Naive thymus-derived CD4-positive, alpha-beta T cell (primary cell): ENCODE results near the gene SLC49A3. TPM values are rescaled to one million over a fixed set of nuclear protein-coding genes. Genes with fewer than 3 reads are reported as not detected.

ENCODE experiments used
- ATAC-seq: fragments of 150-1000 bp; cut with Tn5 transposase; 2 replicates; pipeline ENCODE4 v1.10.0; 2021; ENCODE audit warnings: mild to moderate bottlenecking, moderate library complexity
- CTCF ChIA-PET: fragments of 350-600 bp; sonication (Branson Sonifier 250); formaldehyde crosslinking; loops from one replicate; lab custom pipeline; 2021; ENCODE audit warnings: antibody characterized with exemption; lab: Charles Lee
- POLR2A ChIA-PET: fragments of 350-600 bp; sonication (Branson Sonifier 250); formaldehyde crosslinking; loops from one replicate; lab custom pipeline; 2021; ENCODE audit warnings: antibody characterized with exemption, inconsistent platforms; lab: Charles Lee
- DNase-seq, 9 donors: peaks; one replicate each; pipeline versions ENCODE4 v3.0.0 to v3.0.0-alpha.2; 2020 to 2022; ENCODE audit warnings: mixed read lengths in 1 of 9
- H3K27ac ChIP-seq: one replicate; pipeline ENCODE4 v1.7.0; 2013; ENCODE audit warnings: mild to moderate bottlenecking, low read depth, low read length, moderate library complexity
- H3K27me3 ChIP-seq, 2 donors: one replicate each; pipeline ENCODE4 v1.7.0; 2013; ENCODE audit warnings: low read length in 2 of 2, mild to moderate bottlenecking in 2 of 2, moderate library complexity in 2 of 2; ENCODE audit not compliant: control insufficient read depth in 2 of 2, insufficient read depth in 2 of 2
- H3K36me3 ChIP-seq, 3 experiments: 1 replicate in 2 of 3; 2 replicates in 1 of 3; pipeline ENCODE4 v1.7.0; 2013; ENCODE audit warnings: low read length in 3 of 3, mild to moderate bottlenecking in 3 of 3, moderate library complexity in 1 of 3; ENCODE audit not compliant: insufficient read depth in 3 of 3, control insufficient read depth in 2 of 3
- H3K4me1 ChIP-seq, 2 donors: one replicate each; pipeline ENCODE4 v1.7.0; 2013; ENCODE audit warnings: low read length in 2 of 2, mild to moderate bottlenecking in 2 of 2, moderate library complexity in 1 of 2; ENCODE audit not compliant: control insufficient read depth in 2 of 2, insufficient read depth in 2 of 2
- H3K4me3 ChIP-seq: 2 replicates; pipeline ENCODE4 v1.7.0; 2013; ENCODE audit warnings: mild to moderate bottlenecking, low read length
- H3K9me3 ChIP-seq, 3 experiments: 1 replicate in 2 of 3; 2 replicates in 1 of 3; pipeline ENCODE4 v1.7.0; 2013; ENCODE audit warnings: low read length in 3 of 3; ENCODE audit not compliant: control insufficient read depth in 2 of 3
- H3K27ac Mint-ChIP-seq, 9 donors: one replicate each; pipeline ENCODE4 v1.8.0; 2020 to 2022; ENCODE audit warnings: mixed read lengths in 9 of 9, mild to moderate bottlenecking in 8 of 9, moderate library complexity in 5 of 9, inconsistent platforms in 2 of 9
- H3K27me3 Mint-ChIP-seq, 5 donors: one replicate each; pipeline ENCODE4 v1.8.0; 2021 to 2022; ENCODE audit warnings: mixed read lengths in 5 of 5, mild to moderate bottlenecking in 1 of 5
- H3K36me3 Mint-ChIP-seq, 5 donors: one replicate each; pipeline ENCODE4 v1.8.0; 2020 to 2022; ENCODE audit warnings: mixed read lengths in 5 of 5, mild to moderate bottlenecking in 3 of 5, inconsistent platforms in 1 of 5
- H3K4me1 Mint-ChIP-seq, 7 donors: one replicate each; pipeline ENCODE4 v1.8.0; 2020 to 2022; ENCODE audit warnings: mixed read lengths in 7 of 7, mild to moderate bottlenecking in 3 of 7, inconsistent platforms in 1 of 7
- H3K4me3 Mint-ChIP-seq, 10 donors: one replicate each; pipeline ENCODE4 v1.8.0; 2020 to 2022; ENCODE audit warnings: mild to moderate bottlenecking in 10 of 10, mixed read lengths in 10 of 10, moderate library complexity in 6 of 10, inconsistent platforms in 2 of 10
- H3K9me3 Mint-ChIP-seq, 11 donors: one replicate each; pipeline ENCODE4 v1.8.0; 2020 to 2022; ENCODE audit warnings: mixed read lengths in 11 of 11, mild to moderate bottlenecking in 4 of 11, inconsistent platforms in 1 of 11, moderate library complexity in 1 of 11
- intact Hi-C, 2 donors: fragments of 100-400 bp; cut with micrococcal nuclease; formaldehyde crosslinking; loops; one replicate each; pipeline ENCODE4 v1.15.1; 2023
- polyA plus RNA-seq, 2 donors: library from polyadenylated mRNA; unstranded; fragments of 300-500 nt; fragmentation: Illumina TruSeq; gene quantifications; one replicate each; pipeline ENCODE4 v1.2.3, GENCODE V29; 2021
- total RNA-seq, 6 experiments: library from RNA in 5 of 6; stranded (reverse) in 5 of 6; gene quantifications; 1 replicate in 5 of 6; 2 replicates in 1 of 6; pipeline ENCODE4 v1.2.3 and lab custom pipeline; 2021 to 2026

SLC49A3 gene
- total and polyA plus RNA-seq, 7 experiments from 2014 or later = 0.80 to 9.4 (median 0.92) TPM; not detected in 2

DNA sequence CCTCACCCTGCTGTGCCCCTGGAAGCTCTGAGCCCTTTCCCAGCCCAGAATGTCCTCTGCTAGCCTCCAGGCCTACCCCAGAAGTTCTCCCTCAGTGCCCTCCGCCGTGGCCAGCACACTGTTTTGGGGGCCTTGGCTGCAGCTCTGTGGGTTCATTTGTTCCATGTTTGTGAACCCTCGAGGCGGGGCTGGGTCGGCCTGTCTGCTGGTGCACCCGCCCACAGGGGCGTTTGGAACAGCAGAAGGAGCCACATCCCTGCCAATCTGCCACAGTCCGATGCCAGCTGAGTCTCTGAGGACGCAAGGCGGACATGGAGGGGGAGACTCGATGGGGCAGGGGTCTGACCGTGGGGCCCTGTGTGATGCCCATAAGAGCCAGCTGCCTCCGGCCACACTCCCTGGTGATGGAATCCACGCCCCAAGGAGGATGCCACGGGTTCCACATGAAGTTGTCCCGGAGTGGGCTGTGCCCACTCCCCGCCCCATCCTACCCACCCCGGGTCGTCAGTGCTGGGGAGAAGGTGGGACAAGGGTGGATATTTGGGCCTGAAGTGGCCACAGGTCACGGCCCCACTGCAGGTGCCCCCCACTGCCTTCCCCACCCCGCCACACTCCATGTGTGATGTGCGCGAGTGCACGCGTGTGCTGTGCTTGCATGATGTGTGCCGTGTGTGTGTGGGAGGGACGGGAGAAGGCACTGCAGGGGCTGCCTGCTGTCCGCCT lies 22.0 kb downstream of the SLC49A3 start:
- Histone ChIP-seq H3K36me3 (peaks cover 2 to 17% (median 5%) of the 10 kb centered on the region in 3 experiments), H3K9me3 (no peaks in the 10 kb centered on the region), H3K27ac (no peak overlapping the region), H3K4me3 (no peak overlapping the region), H3K4me1 (peaks cover 4 to 5% of the 10 kb centered on the region in 2 donors), H3K27me3 (no peaks in the 10 kb centered on the region)
- Mint-ChIP-seq H3K36me3 (peaks cover 0 to 9% (median 0%) of the 10 kb centered on the region in 5 donors), H3K4me3 (peak overlapping the region in 1 of 10 donors; percentile 65), H3K9me3 (no peaks in the 10 kb centered on the region), H3K27me3 (no peaks in the 10 kb centered on the region), H3K4me1 (peaks cover 3 to 22% (median 9%) of the 10 kb centered on the region in 7 donors), H3K27ac (no peak overlapping the region)
- ATAC-seq (no peak), DNase-seq (no peak)
- POLR2A ChIA-PET = interaction anchor here (0.5 to 6.0 kb wide), 2 partner anchors 7 to 107 kb away, joined by 6 to 46 read pairs; partner anchors contain the start of genes ATP5ME and MYL5
- intact Hi-C loops = no loop called here
- CTCF ChIA-PET = no interaction called here

DNA sequence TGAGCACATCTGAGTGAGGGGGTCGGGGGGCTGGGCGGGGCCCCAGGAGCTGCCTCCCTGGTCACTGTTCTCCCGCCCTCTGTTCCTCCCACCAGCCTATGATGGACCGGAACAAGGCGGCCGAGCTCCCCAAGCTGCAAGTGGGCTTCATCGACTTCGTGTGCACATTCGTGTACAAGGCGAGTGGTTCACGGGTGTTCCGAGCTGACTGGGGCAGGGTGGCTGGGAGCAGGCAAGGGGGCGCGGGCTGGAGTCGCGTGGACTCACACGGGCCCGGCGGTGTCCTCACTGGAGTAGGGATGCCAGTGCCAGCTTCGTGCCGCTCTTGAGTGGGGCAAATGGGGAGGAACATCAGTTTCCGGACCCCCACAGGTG lies 22.5 kb downstream of the SLC49A3 start:
- peaks cover 0 to 10% (median 0%) of the 10 kb centered on the region in 5 donors for H3K36me3 Mint-ChIP-seq
- ChIA-PET POLR2A (interaction anchor here (6.0 kb wide), 1 partner anchor 7 kb away, joined by 46 read pairs; the partner anchor contains the start of genes ATP5ME and MYL5), CTCF (no interaction called here)
- Histone ChIP-seq H3K4me3 (no peak overlapping the region), H3K9me3 (no peaks in the 10 kb centered on the region), H3K27ac (no peak overlapping the region), H3K4me1 (peaks cover 4 to 5% of the 10 kb centered on the region in 2 donors), H3K27me3 (no peaks in the 10 kb centered on the region), H3K36me3 (peaks cover 0 to 12% (median 0%) of the 10 kb centered on the region in 3 experiments)
- H3K27ac Mint-ChIP-seq = no peak overlapping the region
- H3K4me1 Mint-ChIP-seq = peaks cover 3 to 25% (median 9%) of the 10 kb centered on the region in 7 donors
- no peak for ATAC-seq
- H3K27me3 Mint-ChIP-seq = no peaks in the 10 kb centered on the region
- no peaks in the 10 kb centered on the region for H3K9me3 Mint-ChIP-seq
- H3K4me3 Mint-ChIP-seq = peak overlapping the region in 1 of 10 donors; percentile 65
- no peak for DNase-seq
- intact Hi-C loops = no loop called here

DNA sequence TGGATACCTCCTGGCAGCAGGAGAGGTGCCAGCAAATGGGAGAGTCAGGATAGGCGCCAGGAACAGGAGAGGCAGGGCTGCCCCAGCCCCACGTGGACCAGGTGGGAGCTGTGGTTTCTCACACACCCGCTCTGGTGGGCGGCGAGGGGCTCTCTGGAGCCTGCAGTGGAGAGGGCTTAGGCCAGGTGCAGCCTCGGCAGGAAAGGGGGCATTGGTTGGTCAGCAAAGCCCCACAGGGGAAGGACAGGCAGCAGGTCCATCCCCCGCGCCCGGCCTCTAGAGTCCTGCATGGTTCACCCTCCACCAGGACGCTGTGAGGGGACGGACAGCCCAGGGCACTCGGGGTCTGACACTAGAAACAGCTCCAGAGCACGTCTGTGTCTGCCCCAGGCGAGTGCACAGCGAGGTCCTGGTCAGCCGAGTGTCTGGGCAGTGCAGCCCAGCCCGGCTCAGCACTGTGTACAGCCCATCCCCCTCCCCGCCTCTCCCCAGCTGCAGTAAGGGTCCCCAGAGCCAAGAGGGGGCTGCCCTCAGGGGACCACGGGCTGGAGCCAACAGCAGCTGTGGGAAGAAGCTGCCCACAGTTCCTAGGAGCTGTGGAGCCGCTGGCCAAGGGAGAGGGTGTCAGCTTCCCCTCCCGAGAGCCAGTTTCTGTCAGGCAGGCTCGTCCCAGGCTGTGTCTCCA lies 23.1 kb downstream of the SLC49A3 start:
- H3K4me3 ChIP-seq = no peak overlapping the region
- Mint-ChIP-seq H3K4me1 (peaks cover 3 to 28% (median 10%) of the 10 kb centered on the region in 7 donors), H3K9me3 (peaks cover 0 to 1% (median 0%) of the 10 kb centered on the region in 11 donors), H3K4me3 (no peak overlapping the region), H3K27ac (peak overlapping the region in 1 of 9 donors; percentile 48), H3K27me3 (no peaks in the 10 kb centered on the region), H3K36me3 (peaks cover 0 to 11% (median 2%) of the 10 kb centered on the region in 5 donors)
- ChIA-PET POLR2A (interaction anchor here (0.6 to 6.0 kb wide), 2 partner anchors 8 kb away, joined by 7 to 46 read pairs; partner anchors contain the start of genes ATP5ME and MYL5), CTCF (no interaction called here)
- DNase-seq (no peak), ATAC-seq (no peak)
- peaks cover 4 to 5% of the 10 kb centered on the region in 2 donors for H3K4me1 ChIP-seq
- H3K9me3 ChIP-seq = no peaks in the 10 kb centered on the region
- intact Hi-C loops = no loop called here
- no peak overlapping the region for H3K27ac ChIP-seq
- peaks cover 0 to 6% (median 0%) of the 10 kb centered on the region in 3 experiments for H3K36me3 ChIP-seq
- no peaks in the 10 kb centered on the region for H3K27me3 ChIP-seq

DNA sequence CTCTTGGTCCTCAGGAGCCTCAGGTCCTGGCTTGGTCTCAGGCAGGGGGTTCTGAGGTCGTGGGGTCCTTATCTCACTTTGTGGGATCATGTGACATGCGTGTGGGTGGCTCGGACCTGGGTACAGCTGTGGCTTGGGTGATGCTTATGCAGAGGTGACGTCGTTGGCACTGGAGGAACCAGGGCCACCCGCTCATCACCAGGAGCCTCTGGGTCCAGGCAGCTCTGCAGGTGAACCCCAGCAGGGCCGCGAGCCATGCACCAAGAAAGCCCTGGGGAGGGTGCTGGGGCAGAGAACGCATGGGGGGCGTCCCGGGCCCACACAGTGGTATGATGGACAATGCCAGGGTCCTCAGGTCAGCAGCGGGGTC lies 23.6 kb downstream of the SLC49A3 start:
- Mint-ChIP-seq H3K36me3 (peaks cover 0 to 9% (median 6%) of the 10 kb centered on the region in 5 donors), H3K4me1 (peaks cover 3 to 33% (median 10%) of the 10 kb centered on the region in 7 donors), H3K9me3 (peaks cover 0 to 5% (median 0%) of the 10 kb centered on the region in 11 donors), H3K27me3 (no peaks in the 10 kb centered on the region), H3K4me3 (peak overlapping the region in 7 of 10 donors; percentile 7 to 95 (median 84)), H3K27ac (peak overlapping the region in 1 of 9 donors; percentile 48)
- Histone ChIP-seq H3K9me3 (no peaks in the 10 kb centered on the region), H3K4me1 (peaks cover 4 to 5% of the 10 kb centered on the region in 2 donors), H3K4me3 (no peak overlapping the region), H3K27me3 (no peaks in the 10 kb centered on the region), H3K27ac (no peak overlapping the region), H3K36me3 (peaks cover 0 to 3% (median 0%) of the 10 kb centered on the region in 3 experiments)
- POLR2A ChIA-PET = interaction anchor here (6.0 kb wide), 1 partner anchor 8 kb away, joined by 46 read pairs; the partner anchor contains the start of genes ATP5ME and MYL5
- intact Hi-C loops = no loop called here
- CTCF ChIA-PET = no interaction called here
- no peak for DNase-seq
- no peak for ATAC-seq

DNA sequence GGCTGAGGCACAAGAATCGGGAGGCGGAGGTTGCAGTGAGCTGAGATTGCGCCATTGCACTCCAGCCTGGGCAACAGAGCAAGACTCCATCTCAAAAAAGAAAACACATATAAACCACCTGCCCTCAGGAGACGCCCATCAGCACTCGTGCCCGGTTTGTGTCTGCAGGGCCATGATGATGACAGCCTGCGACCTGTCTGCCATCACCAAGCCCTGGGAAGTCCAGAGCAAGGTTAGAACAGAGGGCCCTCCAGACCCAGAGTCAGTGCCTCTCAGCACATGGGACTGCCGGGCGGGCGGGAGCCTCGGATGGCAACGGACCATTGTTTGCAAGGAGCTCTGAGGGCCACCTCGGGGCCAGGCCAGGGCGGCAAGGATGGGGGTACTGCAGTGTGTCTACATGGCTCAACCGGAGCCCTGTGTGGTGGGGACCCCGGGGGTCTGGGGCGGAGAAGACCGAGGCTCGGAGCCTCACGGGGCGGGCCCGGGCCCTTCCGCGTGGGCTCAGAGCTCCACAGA lies 24.2 kb downstream of the SLC49A3 start:
- H3K4me1 ChIP-seq = peaks cover 4 to 5% of the 10 kb centered on the region in 2 donors
- H3K36me3 ChIP-seq = peaks cover 0 to 2% (median 0%) of the 10 kb centered on the region in 3 experiments
- POLR2A ChIA-PET = interaction anchor here (6.0 kb wide), 1 partner anchor 9 kb away, joined by 46 read pairs; the partner anchor contains the start of genes ATP5ME and MYL5
- H3K27me3 ChIP-seq = no peaks in the 10 kb centered on the region
- Mint-ChIP-seq H3K4me1 (peaks cover 3 to 33% (median 10%) of the 10 kb centered on the region in 7 donors), H3K27me3 (no peaks in the 10 kb centered on the region), H3K27ac (peak overlapping the region in 7 of 9 donors; percentile 48 to 91 (median 89)), H3K36me3 (peaks cover 0 to 15% (median 6%) of the 10 kb centered on the region in 5 donors), H3K4me3 (peak overlapping the region; percentile 72 to 95 (median 86)), H3K9me3 (peaks cover 0 to 9% (median 0%) of the 10 kb centered on the region in 11 donors)
- DNase-seq (no peak), ATAC-seq (no peak)
- H3K4me3 ChIP-seq = peak overlapping the region; percentile 86
- peak overlapping the region; percentile 90 for H3K27ac ChIP-seq
- CTCF ChIA-PET = no interaction called here
- intact Hi-C loops = loop anchor here in 1 of 2 donors (5.0 kb wide), 1 partner anchor 393 kb away; no protein-coding TSS in a partner anchor
- no peaks in the 10 kb centered on the region for H3K9me3 ChIP-seq
